Caco-2 (cell line): ENCODE measurements around the gene EPB41. TPM values are rescaled to one million over a fixed set of nuclear protein-coding genes. Genes with fewer than 3 reads are reported as not detected.

Source experiments
- BruUV-seq: library from RNA; stranded (reverse); fragments of 400-500 nt; replicated peaks from 2 replicates; lab custom pipeline; 2021; lab: Mats Ljungman, UMichigan
- CTCF ChIA-PET: fragments of 300-600 bp; sonication (Branson Sonifier 250); formaldehyde crosslinking; loops from one replicate; lab custom pipeline; 2022; ENCODE audit warnings: antibody characterized with exemption; lab: Charles Lee
- POLR2A ChIA-PET: fragments of 300-600 bp; sonication (Branson Sonifier 250); formaldehyde crosslinking; loops from one replicate; lab custom pipeline; 2022; ENCODE audit warnings: antibody characterized with exemption; lab: Charles Lee
- DNase-seq, 2 experiments: peaks; one replicate each; pipeline versions ENCODE4 v3.0.0 to v3.0.0-alpha.2; 2020 to 2022
- H3K27me3 ChIP-seq: replicated peaks from 2 replicates; pipeline ENCODE4 v1.6.0; 2011; ENCODE audit warnings: low read length; ENCODE audit not compliant: control insufficient read depth, insufficient read depth
- H3K36me3 ChIP-seq: 2 replicates; pipeline ENCODE4 v1.5.1; 2011; ENCODE audit warnings: low read length; ENCODE audit not compliant: control insufficient read depth, insufficient read depth
- H3K4me1 ChIP-seq: fragments of 250-450 bp; sonication (Bioruptor Pico); 2 replicates; pipeline ENCODE4 v1.5.1; 2020; ENCODE audit warnings: mild to moderate bottlenecking
- H3K4me3 ChIP-seq: 2 replicates; pipeline ENCODE4 v1.5.1; 2011; ENCODE audit warnings: low read depth, mild to moderate bottlenecking, control low read depth, low read length
- H3K9me3 ChIP-seq: fragments of 250-450 bp; sonication (Bioruptor Pico); 2 replicates; pipeline ENCODE4 v1.5.1; 2020; ENCODE audit warnings: mild to moderate bottlenecking, moderate library complexity
- H3K27ac Mint-ChIP-seq: one replicate; pipeline ENCODE4 v1.8.0; 2022; ENCODE audit warnings: mixed read lengths; ENCODE audit not compliant: unreplicated experiment
- H3K27me3 Mint-ChIP-seq: one replicate; pipeline ENCODE4 v1.8.0; 2022; ENCODE audit warnings: mixed read lengths; ENCODE audit not compliant: insufficient read depth, unreplicated experiment
- H3K36me3 Mint-ChIP-seq: one replicate; pipeline ENCODE4 v1.8.0; 2022; ENCODE audit warnings: mild to moderate bottlenecking, mixed read lengths; ENCODE audit not compliant: insufficient read depth, unreplicated experiment
- H3K4me1 Mint-ChIP-seq: one replicate; pipeline ENCODE4 v1.8.0; 2022; ENCODE audit warnings: low read depth, mixed read lengths; ENCODE audit not compliant: unreplicated experiment
- H3K4me3 Mint-ChIP-seq: one replicate; pipeline ENCODE4 v1.8.0; 2022; ENCODE audit warnings: mild to moderate bottlenecking, moderate library complexity, mixed read lengths; ENCODE audit not compliant: unreplicated experiment
- H3K9me3 Mint-ChIP-seq: one replicate; pipeline ENCODE4 v1.8.0; 2022; ENCODE audit warnings: mixed read lengths; ENCODE audit not compliant: unreplicated experiment
- intact Hi-C: fragments of 100-400 bp; cut with micrococcal nuclease; formaldehyde crosslinking; loops from one replicate; pipeline ENCODE4 v1.10.0; 2022; ENCODE audit not compliant: unreplicated experiment
- total RNA-seq: library from RNA; stranded (reverse); gene quantifications from 2 replicates; pipeline ENCODE4 v1.2.3, GENCODE V29; 2022
- TF ChIP-seq, protein P1 (sequence below), 2 experiments: fragments of 200-600 bp in 1 of 2; IDR thresholded peaks; 1 replicate in 1 of 2; 2 replicates in 1 of 2; pipeline versions ENCODE4 v1.5.1 to v1.8.0; 2011 to 2022; ENCODE audit warnings: antibody characterized with exemption in 1 of 2, control low read depth in 1 of 2, inconsistent platforms in 1 of 2, low read depth in 1 of 2, low read length in 1 of 2, mild to moderate bottlenecking in 1 of 2, moderate library complexity in 1 of 2; ENCODE audit not compliant: insufficient read depth in 1 of 2, severe bottlenecking in 1 of 2, unreplicated experiment in 1 of 2

EPB41 gene
- total RNA-seq, 1 experiment from 2014 or later: 29.5 TPM

DNA sequence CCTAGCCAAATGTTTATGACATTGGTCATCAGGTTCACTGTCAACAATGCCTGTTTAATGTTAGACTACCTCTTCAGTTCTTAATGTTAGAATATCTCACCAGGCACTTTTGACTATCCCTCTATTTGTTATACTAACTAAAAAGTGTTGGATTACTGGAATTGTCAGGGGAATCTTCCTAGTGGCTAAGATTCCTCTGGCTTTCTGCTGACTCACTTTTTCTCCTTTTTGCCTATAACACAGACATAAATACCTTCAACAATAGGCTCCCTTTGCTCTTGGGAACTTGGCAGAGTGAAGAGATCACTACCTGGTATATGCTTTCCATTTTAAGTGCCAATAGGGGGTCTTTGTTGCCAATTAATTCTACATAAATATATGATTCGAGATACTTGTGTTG lies 140.8 kb downstream of the EPB41 start:
- Mint-ChIP-seq H3K36me3 (no peaks in the 10 kb centered on the region), H3K27ac (no peak overlapping the region), H3K4me1 (no peaks in the 10 kb centered on the region), H3K27me3 (no peaks in the 10 kb centered on the region), H3K9me3 (no peaks in the 10 kb centered on the region), H3K4me3 (no peak overlapping the region)
- Histone ChIP-seq H3K9me3 (no peaks in the 10 kb centered on the region), H3K27me3 (no peaks in the 10 kb centered on the region), H3K4me1 (no peaks in the 10 kb centered on the region), H3K4me3 (no peak overlapping the region), H3K36me3 (no peaks in the 10 kb centered on the region)
- TF ChIP-seq, protein P1, sequence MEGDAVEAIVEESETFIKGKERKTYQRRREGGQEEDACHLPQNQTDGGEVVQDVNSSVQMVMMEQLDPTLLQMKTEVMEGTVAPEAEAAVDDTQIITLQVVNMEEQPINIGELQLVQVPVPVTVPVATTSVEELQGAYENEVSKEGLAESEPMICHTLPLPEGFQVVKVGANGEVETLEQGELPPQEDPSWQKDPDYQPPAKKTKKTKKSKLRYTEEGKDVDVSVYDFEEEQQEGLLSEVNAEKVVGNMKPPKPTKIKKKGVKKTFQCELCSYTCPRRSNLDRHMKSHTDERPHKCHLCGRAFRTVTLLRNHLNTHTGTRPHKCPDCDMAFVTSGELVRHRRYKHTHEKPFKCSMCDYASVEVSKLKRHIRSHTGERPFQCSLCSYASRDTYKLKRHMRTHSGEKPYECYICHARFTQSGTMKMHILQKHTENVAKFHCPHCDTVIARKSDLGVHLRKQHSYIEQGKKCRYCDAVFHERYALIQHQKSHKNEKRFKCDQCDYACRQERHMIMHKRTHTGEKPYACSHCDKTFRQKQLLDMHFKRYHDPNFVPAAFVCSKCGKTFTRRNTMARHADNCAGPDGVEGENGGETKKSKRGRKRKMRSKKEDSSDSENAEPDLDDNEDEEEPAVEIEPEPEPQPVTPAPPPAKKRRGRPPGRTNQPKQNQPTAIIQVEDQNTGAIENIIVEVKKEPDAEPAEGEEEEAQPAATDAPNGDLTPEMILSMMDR (IDR thresholded peaks at IDR 0.05; ENCODE audit: insufficient read depth in 1 of 2, low read depth in 1 of 2, low read length in 1 of 2, severe bottlenecking in 1 of 2, unreplicated experiment in 1 of 2): no peak
- ChIA-PET CTCF (no interaction called here), POLR2A (no interaction called here)
- no peak for DNase-seq
- intact Hi-C loops: no loop called here
- BruUV-seq: no TSS peak

- ChIA-PET POLR2A (no interaction called here), CTCF (no interaction called here)
- Mint-ChIP-seq H3K27ac (no peak overlapping the region), H3K27me3 (no peaks in the 10 kb centered on the region), H3K36me3 (no peaks in the 10 kb centered on the region), H3K9me3 (no peaks in the 10 kb centered on the region), H3K4me1 (no peaks in the 10 kb centered on the region), H3K4me3 (no peak overlapping the region)
- Histone ChIP-seq H3K36me3 (no peaks in the 10 kb centered on the region), H3K4me3 (no peak overlapping the region), H3K4me1 (no peaks in the 10 kb centered on the region), H3K27me3 (no peaks in the 10 kb centered on the region), H3K9me3 (no peaks in the 10 kb centered on the region)
- no peak for DNase-seq
- TF ChIP-seq, protein P1 (IDR thresholded peaks at IDR 0.05; ENCODE audit: insufficient read depth in 1 of 2, low read depth in 1 of 2, low read length in 1 of 2, severe bottlenecking in 1 of 2, unreplicated experiment in 1 of 2): no peak
- BruUV-seq: no TSS peak
- intact Hi-C loops: no loop called here
Observed at GRCh38 chr1:29056256-29056655, 141.9 kb downstream of the EPB41 start.

GRCh38 chr1:29057700-29058099 lies 143.3 kb downstream of the EPB41 start:
- no peak overlapping the region for H3K4me3 Mint-ChIP-seq
- H3K27me3 ChIP-seq: no peaks in the 10 kb centered on the region
- ChIA-PET CTCF (no interaction called here), POLR2A (no interaction called here)
- BruUV-seq: no TSS peak
- no peaks in the 10 kb centered on the region for H3K4me1 Mint-ChIP-seq
- H3K4me3 ChIP-seq: no peak overlapping the region
- H3K36me3 Mint-ChIP-seq: no peaks in the 10 kb centered on the region
- no peaks in the 10 kb centered on the region for H3K4me1 ChIP-seq
- intact Hi-C loops: no loop called here
- no peaks in the 10 kb centered on the region for H3K27me3 Mint-ChIP-seq
- no peaks in the 10 kb centered on the region for H3K9me3 ChIP-seq
- H3K36me3 ChIP-seq: no peaks in the 10 kb centered on the region
- no peak overlapping the region for H3K27ac Mint-ChIP-seq
- TF ChIP-seq, protein P1 (IDR thresholded peaks at IDR 0.05; ENCODE audit: insufficient read depth in 1 of 2, low read depth in 1 of 2, low read length in 1 of 2, severe bottlenecking in 1 of 2, unreplicated experiment in 1 of 2): no peak
- no peak for DNase-seq
- H3K9me3 Mint-ChIP-seq: no peaks in the 10 kb centered on the region
